Activated naive CD8-positive, alpha-beta T cell treated with anti-CD3 and anti-CD28 coated beads for 36 hours (primary cell): ENCODE data around the gene SARS1. TPM values are rescaled to one million over a fixed set of nuclear protein-coding genes. Genes with fewer than 3 reads are reported as not detected.

Experiments
- DNase-seq: peaks from one replicate; pipeline ENCODE4 v3.0.0; 2021
- H3K27ac Mint-ChIP-seq: one replicate; pipeline ENCODE4 v1.8.0; 2022; ENCODE audit warnings: mild to moderate bottlenecking, moderate library complexity, mixed read lengths
- H3K27me3 Mint-ChIP-seq: one replicate; pipeline ENCODE4 v1.8.0; 2022; ENCODE audit warnings: mild to moderate bottlenecking, mixed read lengths
- H3K36me3 Mint-ChIP-seq: one replicate; pipeline ENCODE4 v1.8.0; 2021; ENCODE audit warnings: mild to moderate bottlenecking, mixed read lengths
- H3K4me1 Mint-ChIP-seq: one replicate; pipeline ENCODE4 v1.8.0; 2021; ENCODE audit warnings: mixed read lengths
- H3K4me3 Mint-ChIP-seq: one replicate; pipeline ENCODE4 v1.8.0; 2022; ENCODE audit warnings: mild to moderate bottlenecking, moderate library complexity, mixed read lengths
- H3K9me3 Mint-ChIP-seq: one replicate; pipeline ENCODE4 v1.8.0; 2022; ENCODE audit warnings: mixed read lengths
- total RNA-seq, 2 experiments: library from RNA; stranded (reverse); gene quantifications; one replicate each; pipeline ENCODE4 v1.2.3, GENCODE V29; 2021

SARS1 gene
- total RNA-seq, 2 experiments from 2014 or later: 217 to 226 TPM

- Mint-ChIP-seq H3K9me3 (no peaks in the 10 kb centered on the region), H3K27me3 (no peaks in the 10 kb centered on the region), H3K27ac (no peak overlapping the region), H3K4me3 (no peak overlapping the region), H3K4me1 (peaks cover 4% of the 10 kb centered on the region), H3K36me3 (peaks cover 11% of the 10 kb centered on the region)
- DNase-seq: no peak
Observed at GRCh38 chr1:109231066-109231465, 17.3 kb downstream of the SARS1 start.

DNA sequence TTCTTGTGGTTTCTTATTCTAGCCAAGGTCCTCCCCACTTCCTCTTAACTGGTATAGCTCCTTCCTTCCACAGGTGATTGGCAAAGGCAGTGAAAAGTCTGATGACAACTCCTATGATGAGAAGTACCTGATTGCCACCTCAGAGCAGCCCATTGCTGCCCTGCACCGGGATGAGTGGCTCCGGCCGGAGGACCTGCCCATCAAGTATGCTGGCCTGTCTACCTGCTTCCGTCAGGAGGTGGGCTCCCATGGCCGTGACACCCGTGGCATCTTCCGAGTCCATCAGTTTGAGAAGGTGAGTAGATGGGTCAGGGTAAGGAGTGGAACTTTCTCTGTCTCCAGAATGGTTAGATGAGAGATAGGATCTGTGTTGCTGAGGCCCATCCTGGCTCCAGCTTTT is 21.4 kb downstream of the SARS1 start:
- Mint-ChIP-seq H3K27me3 (no peaks in the 10 kb centered on the region), H3K27ac (peak overlapping the region; percentile 65), H3K4me3 (no peak overlapping the region), H3K36me3 (peaks cover 12% of the 10 kb centered on the region), H3K4me1 (peaks cover 4% of the 10 kb centered on the region), H3K9me3 (no peaks in the 10 kb centered on the region)
- DNase-seq: no peak

DNA sequence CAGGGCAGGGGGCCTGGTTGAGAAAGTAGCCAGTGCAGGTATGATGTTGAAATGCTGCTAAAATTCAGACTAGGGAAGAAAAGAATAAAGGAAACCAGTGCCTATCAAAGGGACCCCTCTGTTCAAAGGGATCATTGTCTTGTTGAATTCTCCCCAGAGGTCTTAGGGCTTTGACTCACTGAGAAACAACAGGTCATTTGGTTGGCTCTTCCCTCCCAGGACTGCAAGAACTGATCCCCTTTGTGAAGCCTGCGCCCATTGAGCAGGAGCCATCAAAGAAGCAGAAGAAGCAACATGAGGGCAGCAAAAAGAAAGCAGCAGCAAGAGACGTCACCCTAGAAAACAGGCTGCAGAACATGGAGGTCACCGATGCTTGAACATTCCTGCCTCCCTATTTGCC is 23.8 kb downstream of the SARS1 start:
- no peak overlapping the region for H3K27ac Mint-ChIP-seq
- DNase-seq: no peak
- no peak overlapping the region for H3K4me3 Mint-ChIP-seq
- no peaks in the 10 kb centered on the region for H3K9me3 Mint-ChIP-seq
- H3K4me1 Mint-ChIP-seq: peaks cover 16% of the 10 kb centered on the region
- H3K36me3 Mint-ChIP-seq: peaks cover 8% of the 10 kb centered on the region
- H3K27me3 Mint-ChIP-seq: no peaks in the 10 kb centered on the region

GRCh38 chr1:109238382-109238781 is 24.7 kb downstream of the SARS1 start:
- Mint-ChIP-seq H3K27ac (peak overlapping the region; percentile 20), H3K4me1 (peaks cover 16% of the 10 kb centered on the region), H3K36me3 (peaks cover 8% of the 10 kb centered on the region), H3K9me3 (no peaks in the 10 kb centered on the region), H3K4me3 (no peak overlapping the region), H3K27me3 (no peaks in the 10 kb centered on the region)
- no peak for DNase-seq

- DNase-seq: no peak
- no peaks in the 10 kb centered on the region for H3K27me3 Mint-ChIP-seq
- peaks cover 8% of the 10 kb centered on the region for H3K36me3 Mint-ChIP-seq
- H3K9me3 Mint-ChIP-seq: no peaks in the 10 kb centered on the region
- no peak overlapping the region for H3K27ac Mint-ChIP-seq
- H3K4me3 Mint-ChIP-seq: no peak overlapping the region
- H3K4me1 Mint-ChIP-seq: peaks cover 16% of the 10 kb centered on the region
Observed at GRCh38 chr1:109239047-109239408, 25.3 kb downstream of the SARS1 start.

- peaks cover 16% of the 10 kb centered on the region for H3K4me1 Mint-ChIP-seq
- H3K9me3 Mint-ChIP-seq: no peaks in the 10 kb centered on the region
- no peak overlapping the region for H3K4me3 Mint-ChIP-seq
- H3K36me3 Mint-ChIP-seq: peaks cover 8% of the 10 kb centered on the region
- no peaks in the 10 kb centered on the region for H3K27me3 Mint-ChIP-seq
- peak overlapping the region; percentile 69 for H3K27ac Mint-ChIP-seq
- no peak for DNase-seq
Observed at GRCh38 chr1:109239409-109240068, 25.8 kb downstream of the SARS1 start.

GRCh38 chr1:109240158-109241152 is 26.7 kb downstream of the SARS1 start:
- H3K4me3 Mint-ChIP-seq: no peak overlapping the region
- H3K36me3 Mint-ChIP-seq: peaks cover 3% of the 10 kb centered on the region
- no peak overlapping the region for H3K27ac Mint-ChIP-seq
- H3K27me3 Mint-ChIP-seq: no peaks in the 10 kb centered on the region
- H3K4me1 Mint-ChIP-seq: peaks cover 14% of the 10 kb centered on the region
- H3K9me3 Mint-ChIP-seq: no peaks in the 10 kb centered on the region
- no peak for DNase-seq

DNA sequence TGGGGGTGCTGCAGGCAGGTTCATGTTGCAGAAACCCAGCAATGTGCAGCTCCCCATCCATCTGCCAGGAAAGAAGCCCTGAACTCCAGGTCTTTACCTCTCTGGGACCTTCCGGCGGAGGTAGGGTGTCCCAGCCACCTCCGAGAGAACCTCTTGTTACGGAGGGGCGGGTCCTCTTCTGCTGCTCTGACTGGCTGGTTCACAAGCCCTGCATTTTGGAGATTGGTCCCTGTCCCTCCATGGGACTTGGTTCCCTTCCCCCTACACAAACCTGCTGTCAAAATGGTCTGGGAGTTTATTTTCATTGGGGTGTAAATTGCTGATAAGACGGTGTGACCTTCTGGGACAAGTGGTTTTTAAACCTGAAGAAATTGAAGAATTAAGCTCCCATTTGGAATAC is 27.6 kb downstream of the SARS1 start:
- peaks cover 1% of the 10 kb centered on the region for H3K36me3 Mint-ChIP-seq
- no peak for DNase-seq
- H3K27ac Mint-ChIP-seq: no peak overlapping the region
- H3K9me3 Mint-ChIP-seq: no peaks in the 10 kb centered on the region
- H3K4me1 Mint-ChIP-seq: peaks cover 14% of the 10 kb centered on the region
- peaks cover under 1% of the 10 kb centered on the region for H3K27me3 Mint-ChIP-seq
- no peak overlapping the region for H3K4me3 Mint-ChIP-seq

DNA sequence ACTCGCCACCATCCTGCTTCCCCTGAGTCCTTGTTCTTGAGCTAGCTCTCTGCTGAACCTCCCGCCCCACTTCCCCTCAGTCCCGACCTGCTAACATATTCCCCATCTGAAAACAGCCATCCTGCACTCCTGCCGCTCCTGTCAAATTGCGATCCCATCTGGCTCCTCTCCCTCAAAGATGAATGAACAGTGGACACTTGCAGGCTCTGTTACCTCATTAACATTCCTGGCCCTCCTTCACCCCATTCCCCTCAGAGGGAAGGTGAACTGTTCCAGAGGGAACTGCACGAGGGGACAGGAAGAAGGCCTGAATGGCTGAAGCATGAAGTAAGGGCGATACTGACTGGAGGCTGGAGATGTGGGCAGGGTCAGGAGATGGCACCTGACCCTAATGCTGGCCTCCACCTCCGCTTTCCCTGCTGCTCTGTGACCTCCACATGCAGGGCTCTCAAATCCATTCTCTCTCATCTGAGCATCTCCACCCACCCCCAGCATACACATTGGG is 28.2 kb downstream of the SARS1 start:
- Mint-ChIP-seq H3K27ac (peak overlapping the region; percentile 26), H3K27me3 (peaks cover 4% of the 10 kb centered on the region), H3K36me3 (peaks cover 1% of the 10 kb centered on the region), H3K9me3 (no peaks in the 10 kb centered on the region), H3K4me3 (peak overlapping the region; percentile 26), H3K4me1 (peaks cover 14% of the 10 kb centered on the region)
- DNase-seq: no peak

DNA sequence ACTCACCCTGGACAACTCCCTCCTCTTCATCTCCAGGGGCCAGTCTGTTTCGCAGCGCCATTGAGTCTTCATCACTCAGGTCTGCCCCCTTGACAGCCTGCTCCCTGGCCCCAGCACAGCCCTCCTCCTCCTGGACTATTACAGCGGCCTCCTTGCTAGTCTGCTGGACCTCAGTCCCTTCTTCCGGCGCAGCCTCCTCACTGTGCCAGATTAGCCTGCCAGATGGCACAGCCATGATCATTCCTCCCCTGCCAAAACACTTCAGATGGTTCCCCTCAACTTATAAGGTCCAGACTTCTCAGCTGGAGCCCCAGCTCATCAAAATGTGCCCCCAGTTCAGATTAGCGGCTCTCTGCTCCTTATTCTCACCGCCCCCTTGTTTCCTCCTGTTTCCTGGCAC is 28.7 kb downstream of the SARS1 start:
- Mint-ChIP-seq H3K4me1 (peaks cover 14% of the 10 kb centered on the region), H3K27ac (no peak overlapping the region), H3K27me3 (peaks cover 4% of the 10 kb centered on the region), H3K36me3 (peaks cover 1% of the 10 kb centered on the region), H3K9me3 (no peaks in the 10 kb centered on the region), H3K4me3 (peak overlapping the region; percentile 26)
- no peak for DNase-seq

- DNase-seq: no peak
- Mint-ChIP-seq H3K4me1 (peaks cover 14% of the 10 kb centered on the region), H3K4me3 (no peak overlapping the region), H3K36me3 (no peaks in the 10 kb centered on the region), H3K27ac (no peak overlapping the region), H3K9me3 (no peaks in the 10 kb centered on the region), H3K27me3 (peaks cover 4% of the 10 kb centered on the region)
Observed at GRCh38 chr1:109243221-109243620, 29.5 kb downstream of the SARS1 start.

- H3K27ac Mint-ChIP-seq: no peak overlapping the region
- H3K27me3 Mint-ChIP-seq: peaks cover 4% of the 10 kb centered on the region
- H3K4me1 Mint-ChIP-seq: peaks cover 15% of the 10 kb centered on the region
- H3K4me3 Mint-ChIP-seq: no peak overlapping the region
- DNase-seq: no peak
- no peaks in the 10 kb centered on the region for H3K36me3 Mint-ChIP-seq
- H3K9me3 Mint-ChIP-seq: no peaks in the 10 kb centered on the region
Observed at GRCh38 chr1:109243860-109244552, 30.3 kb downstream of the SARS1 start.

DNA sequence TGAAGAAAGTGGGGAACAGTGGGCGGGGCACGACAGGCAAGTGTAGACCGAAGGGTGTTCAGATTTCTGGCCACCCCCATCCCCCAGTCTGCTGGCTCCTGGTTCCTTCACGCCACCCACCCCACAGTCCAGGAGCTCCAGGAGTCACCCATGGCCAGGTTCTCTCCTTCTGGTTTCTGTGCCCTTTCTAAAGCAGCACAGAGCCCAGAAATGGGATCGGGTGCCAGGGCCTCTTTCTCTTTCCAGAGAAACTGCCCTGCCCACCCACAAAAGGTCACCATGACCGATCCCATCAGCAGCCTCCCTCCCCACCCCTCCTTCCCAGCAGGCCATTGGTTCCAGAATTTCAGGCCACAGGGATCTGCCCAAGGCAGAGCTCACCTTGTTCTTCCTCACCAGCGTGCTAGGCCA is 32.4 kb downstream of the SARS1 start:
- H3K4me1 Mint-ChIP-seq: peaks cover 16% of the 10 kb centered on the region

DNA sequence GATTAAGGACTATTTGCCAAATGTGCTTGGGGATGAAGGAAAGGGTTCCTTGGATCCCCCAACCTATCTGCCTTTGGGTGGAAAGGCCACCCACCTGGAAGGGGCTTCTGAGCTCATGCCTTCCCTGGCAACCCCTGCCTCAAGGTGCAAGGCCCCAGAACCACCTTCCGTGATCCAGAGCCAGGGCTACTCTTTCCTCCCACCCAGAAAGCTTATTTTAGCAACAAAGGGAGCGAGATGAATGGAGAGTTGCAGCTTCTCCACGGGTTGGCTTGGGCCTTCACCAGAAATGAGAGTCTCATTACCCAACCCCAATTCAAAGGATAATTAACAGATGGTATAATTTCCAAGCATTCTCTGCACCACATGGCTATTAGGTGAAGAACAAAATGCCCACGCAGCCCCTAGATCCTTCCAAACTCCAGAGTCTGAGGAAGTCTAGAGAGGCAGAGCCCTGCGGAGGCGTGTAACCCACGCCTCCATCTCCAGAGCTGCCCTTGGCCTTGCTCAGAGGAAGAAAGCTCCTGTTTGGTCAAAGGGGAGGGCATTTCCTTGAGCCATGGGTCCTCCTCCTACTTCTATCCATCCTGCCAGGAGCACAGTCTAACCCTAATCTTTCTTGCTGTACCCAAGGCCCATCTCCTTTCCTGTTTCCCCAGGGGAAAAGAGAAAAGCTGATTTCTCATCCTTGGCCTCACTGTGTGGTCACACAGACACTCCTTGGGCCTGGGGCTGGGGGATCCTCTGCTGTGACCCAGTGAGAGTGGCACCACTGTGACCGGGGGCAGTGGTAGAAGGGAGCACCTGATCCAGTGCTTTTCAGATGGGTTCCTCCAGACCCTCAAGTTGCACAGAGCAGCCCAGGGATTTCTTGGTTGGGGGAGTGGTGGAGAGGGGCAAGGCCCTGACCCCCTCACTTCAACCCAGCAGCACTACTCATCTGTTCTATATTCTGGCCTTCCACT is 34.0 kb downstream of the SARS1 start:
- Mint-ChIP-seq H3K9me3 (no peaks in the 10 kb centered on the region), H3K27ac (no peak overlapping the region), H3K27me3 (peaks cover 4% of the 10 kb centered on the region), H3K4me1 (peaks cover 6% of the 10 kb centered on the region), H3K36me3 (no peaks in the 10 kb centered on the region), H3K4me3 (no peak overlapping the region)
- no peak for DNase-seq

More for the DNA sequence above, 32.4 kb downstream of the SARS1 start:
- Mint-ChIP-seq H3K27ac (no peak overlapping the region), H3K9me3 (no peaks in the 10 kb centered on the region), H3K36me3 (no peaks in the 10 kb centered on the region), H3K4me3 (no peak overlapping the region), H3K27me3 (peaks cover 4% of the 10 kb centered on the region)
- DNase-seq: no peak
